Pancreas (tissue), 10 donors: ENCODE results near the gene IFI35. TPM values are rescaled to one million over a fixed set of nuclear protein-coding genes. Genes with fewer than 3 reads are reported as not detected.
"Not testable (repeated sequence)": the region's sequence is repeated elsewhere in the genome, so short reads cannot be mapped to it uniquely, and the experiment has no call there.

Experiments
- ATAC-seq, 4 donors: fragments of 200-7000 bp; cut with Tn5 transposase; one replicate each; pipeline versions ENCODE4 v1.8.0 to v1.9.1; 2020; ENCODE audit warnings: mild to moderate bottlenecking in 4 of 4, moderate library complexity in 4 of 4
- DNase-seq, 6 donors: peaks; one replicate each; pipeline ENCODE4 v3.0.0-alpha.2; 2020
- FAIRE-seq: peaks from 2 replicates; lab custom pipeline; 2012; peaks lifted over from hg19 to GRCh38; lab: Jason Lieb, UNC
- H3K27ac ChIP-seq, 4 donors: fragments of 200-600 bp; sonication (generic); 1 replicate in 3 of 4; 2 replicates in 1 of 4; pipeline versions ENCODE4 v1.5.0 to v1.8.0; 2020
- H3K27me3 ChIP-seq, 4 donors: fragments of 200-600 bp; one replicate each; pipeline ENCODE4 v1.8.0; 2021
- H3K36me3 ChIP-seq, 3 donors: fragments of 200-600 bp; sonication (generic) in 1 of 3; one replicate each; pipeline versions ENCODE4 v1.5.0 to v1.8.0; 2020 to 2021
- H3K4me1 ChIP-seq, 3 donors: fragments of 200-600 bp; one replicate each; pipeline ENCODE4 v1.8.0; 2021
- H3K4me3 ChIP-seq, 4 donors: fragments of 200-600 bp; sonication (generic) in 2 of 4; one replicate each; pipeline versions ENCODE4 v1.5.0 to v1.8.0; 2020 to 2021
- H3K9me3 ChIP-seq, 4 donors: fragments of 200-600 bp; one replicate each; pipeline ENCODE4 v1.8.0; 2021
- WGBS, 2 donors: extraction: QIAGEN DNeasy Blood & Tissue Kit; methylation state at CpG; one replicate each; pipeline ENCODE4 v1.1.7; 2013; 5-methylcytosine and 5-hydroxymethylcytosine counted together
- intact Hi-C, 3 donors: fragments of 100-400 bp; cut with DNase I; formaldehyde crosslinking; loops; one replicate each; pipeline versions ENCODE4 v1.11.1 to v1.14.2; 2022
- polyA plus RNA-seq, 2 donors: library from polyadenylated mRNA; stranded (reverse); fragments of 200-250 nt; gene quantifications; one replicate each; pipeline ENCODE4 v1.2.3, GENCODE V29; 2013
- total RNA-seq, 6 donors: library from RNA; stranded (reverse); fragmentation: NEBNext Ultra II Directional in 4 of 6; extraction: Animal tissue kit (Norgen Biotek cat#: 25700) in 4 of 6; gene quantifications; one replicate each; pipeline versions ENCODE4 v1.2.1 to v1.2.4, GENCODE V29; 2021 to 2023
- TF ChIP-seq, protein P1 (sequence below), 4 donors: fragments of 200-600 bp; sonication (generic) in 3 of 4; IDR thresholded peaks; one replicate each; pipeline versions ENCODE4 v1.5.0 to v1.8.0; 2021; ENCODE audit warnings: antibody characterized with exemption in 4 of 4
- donor health status: healthy with polysubstance abuse.
- donor health status: DM: no; HTN: no; CAD: no; lungs with moderate emphysema.
- donor health status: DM: no; HTN: no; CAD: no.
- donor health status: control.
- donor health status: control.
- donor health status: Bipolar disorder and iron deficiency.
- donor health status: DM: yes; HTN: yes; CAD: no.
- donor health status: DM: no; HTN: no; CAD: no.
- donor health status: DM: no; HTN: no; CAD: no.
- donor health status: DM: yes; HTN: yes; CAD: no.

IFI35 gene
- total and polyA plus RNA-seq, 8 donors: 6.0 to 23.9 (median 10.0) TPM

DNA sequence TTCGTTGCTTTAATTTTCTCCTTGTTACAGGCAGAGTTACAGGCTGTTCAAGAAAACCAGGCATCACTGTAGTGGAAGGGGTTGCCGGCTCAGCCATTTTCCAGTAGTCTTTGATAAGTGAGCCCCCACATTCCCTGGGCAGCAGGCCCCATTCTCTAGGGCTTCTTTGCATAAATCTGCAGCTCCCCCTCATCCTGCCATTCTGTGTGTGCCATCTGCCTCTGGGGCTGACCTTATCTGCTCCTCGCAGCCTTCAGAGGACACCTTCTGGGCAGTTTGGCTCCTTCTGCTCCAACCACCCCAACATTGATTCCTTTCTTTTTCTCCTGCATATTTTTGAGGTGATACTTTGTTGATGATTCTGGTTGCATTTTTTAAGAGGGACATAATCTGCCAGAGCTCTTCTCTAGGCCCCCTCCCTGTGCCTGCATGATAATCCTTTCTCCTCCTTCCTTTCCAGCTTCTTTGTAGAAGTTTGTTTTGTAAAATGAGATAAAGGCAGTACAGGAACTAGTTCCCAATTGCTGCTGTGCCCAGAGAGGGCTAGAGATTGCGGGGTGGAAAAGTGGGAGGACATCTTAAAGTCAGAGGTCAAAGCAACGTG lies 35.5 kb downstream of the IFI35 start:
- ATAC-seq (no peak), FAIRE-seq (no peak), DNase-seq (no peak)
- Histone ChIP-seq H3K9me3 (no peaks in the 10 kb centered on the region), H3K27me3 (no peaks in the 10 kb centered on the region), H3K36me3 (no peaks in the 10 kb centered on the region), H3K4me1 (no peaks in the 10 kb centered on the region), H3K27ac (no peak overlapping the region), H3K4me3 (no peak overlapping the region)
- WGBS, 2 donors: 78 to 83% methylated on average over 5 of the region's 5 CpGs
- TF ChIP-seq, protein P1, sequence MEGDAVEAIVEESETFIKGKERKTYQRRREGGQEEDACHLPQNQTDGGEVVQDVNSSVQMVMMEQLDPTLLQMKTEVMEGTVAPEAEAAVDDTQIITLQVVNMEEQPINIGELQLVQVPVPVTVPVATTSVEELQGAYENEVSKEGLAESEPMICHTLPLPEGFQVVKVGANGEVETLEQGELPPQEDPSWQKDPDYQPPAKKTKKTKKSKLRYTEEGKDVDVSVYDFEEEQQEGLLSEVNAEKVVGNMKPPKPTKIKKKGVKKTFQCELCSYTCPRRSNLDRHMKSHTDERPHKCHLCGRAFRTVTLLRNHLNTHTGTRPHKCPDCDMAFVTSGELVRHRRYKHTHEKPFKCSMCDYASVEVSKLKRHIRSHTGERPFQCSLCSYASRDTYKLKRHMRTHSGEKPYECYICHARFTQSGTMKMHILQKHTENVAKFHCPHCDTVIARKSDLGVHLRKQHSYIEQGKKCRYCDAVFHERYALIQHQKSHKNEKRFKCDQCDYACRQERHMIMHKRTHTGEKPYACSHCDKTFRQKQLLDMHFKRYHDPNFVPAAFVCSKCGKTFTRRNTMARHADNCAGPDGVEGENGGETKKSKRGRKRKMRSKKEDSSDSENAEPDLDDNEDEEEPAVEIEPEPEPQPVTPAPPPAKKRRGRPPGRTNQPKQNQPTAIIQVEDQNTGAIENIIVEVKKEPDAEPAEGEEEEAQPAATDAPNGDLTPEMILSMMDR (IDR thresholded peaks at IDR 0.05): no peak
- intact Hi-C loops: no loop called here

GRCh38 chr17:43043307-43043706 lies 36.7 kb downstream of the IFI35 start:
- Histone ChIP-seq H3K27ac (no peak overlapping the region), H3K36me3 (no peaks in the 10 kb centered on the region), H3K9me3 (no peaks in the 10 kb centered on the region), H3K4me3 (no peak overlapping the region), H3K27me3 (no peaks in the 10 kb centered on the region), H3K4me1 (no peaks in the 10 kb centered on the region)
- TF ChIP-seq, protein P1 (IDR thresholded peaks at IDR 0.05): no peak
- DNase-seq (no peak), ATAC-seq (no peak), FAIRE-seq (no peak)
- intact Hi-C loops: no loop called here

- Histone ChIP-seq H3K27me3 (no peaks in the 10 kb centered on the region), H3K4me3 (no peak overlapping the region), H3K27ac (no peak overlapping the region), H3K4me1 (no peaks in the 10 kb centered on the region), H3K36me3 (no peaks in the 10 kb centered on the region), H3K9me3 (no peaks in the 10 kb centered on the region)
- DNase-seq (no peak), FAIRE-seq (no peak), ATAC-seq (no peak)
- TF ChIP-seq, protein P1 (IDR thresholded peaks at IDR 0.05): no peak
- intact Hi-C loops: no loop called here
- WGBS, 2 donors: 84 to 85% methylated on average over 4 of the region's 4 CpGs
These were observed 37.4 kb downstream of the IFI35 start for GRCh38 chr17:43044024-43044423.

DNA sequence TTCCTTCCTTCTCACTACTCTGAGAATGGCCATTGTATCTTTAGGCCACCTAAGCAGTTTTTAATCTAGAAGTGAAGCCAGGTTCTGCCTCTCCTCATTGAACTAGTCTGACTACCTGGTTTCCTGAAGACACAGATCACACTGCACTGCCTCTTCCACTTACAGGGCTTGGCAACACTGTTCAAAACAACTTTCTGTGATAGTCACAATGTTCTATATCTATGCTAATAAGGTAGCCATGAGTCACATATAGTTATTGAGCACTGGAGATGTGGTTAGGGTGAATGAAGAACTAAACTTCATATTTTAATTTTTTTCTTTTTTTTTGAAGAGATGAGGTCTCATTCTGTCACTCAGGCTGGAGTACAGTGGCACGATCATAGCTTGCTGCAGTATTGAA lies 45.4 kb downstream of the IFI35 start:
- FAIRE-seq (no peak), ATAC-seq (no peak), DNase-seq (no peak)
- Histone ChIP-seq H3K9me3 (no peaks in the 10 kb centered on the region), H3K27me3 (no peaks in the 10 kb centered on the region), H3K4me1 (no peaks in the 10 kb centered on the region), H3K4me3 (no peak overlapping the region), H3K36me3 (no peaks in the 10 kb centered on the region), H3K27ac (no peak overlapping the region)
- 91 to 93% methylated on average over 1 of the region's 1 CpG for WGBS, 2 donors
- intact Hi-C loops: no loop called here
- TF ChIP-seq, protein P1 (IDR thresholded peaks at IDR 0.05): no peak

- H3K9me3 ChIP-seq, DNase-seq, ATAC-seq, intact Hi-C loops, H3K27me3 ChIP-seq, H3K27ac ChIP-seq, H3K36me3 ChIP-seq, H3K4me1 ChIP-seq, H3K4me3 ChIP-seq, FAIRE-seq: not testable (repeated sequence)
- 95 to 99% methylated on average over 7 of the region's 7 CpGs for WGBS, 2 donors
These were observed 46.4 kb downstream of the IFI35 start for GRCh38 chr17:43053008-43053407.
